HEK293T (cell line): ENCODE measurements around the gene STPG1.

Experiments used
- CTCF ChIA-PET: fragments of 350-600 bp; formaldehyde crosslinking; extraction: SDS; loops from one replicate; lab custom pipeline; 2021; ENCODE audit warnings: antibody characterized with exemption, inconsistent platforms; lab: Yijun Ruan, JAX
- POLR2A ChIA-PET: fragments of 350-600 bp; formaldehyde crosslinking; extraction: SDS; loops from one replicate; lab custom pipeline; 2020; ENCODE audit warnings: antibody characterized with exemption, inconsistent platforms; lab: Yijun Ruan, JAX
- DNase-seq: peaks from one replicate; pipeline ENCODE4 v3.0.0; 2012; ENCODE audit warnings: mixed read lengths; ENCODE audit errors: extremely low spot score
- ARNT ChIP-seq: fragments of 450-650 bp; IDR thresholded peaks from 2 replicates; pipeline ENCODE4 v1.6.1; 2017; ENCODE audit warnings: mild to moderate bottlenecking
- BHLHE40 ChIP-seq: fragments of 450-650 bp; IDR thresholded peaks from 2 replicates; pipeline ENCODE4 v1.6.1; 2016; ENCODE audit warnings: mild to moderate bottlenecking, moderate library complexity, borderline replicate concordance
- CTBP1 ChIP-seq: fragments of 450-650 bp; IDR thresholded peaks from 2 replicates; pipeline ENCODE4 v1.6.1; 2016; ENCODE audit warnings: borderline replicate concordance
- ELF4 ChIP-seq: fragments of 450-650 bp; IDR thresholded peaks from 2 replicates; pipeline ENCODE4 v1.6.1; 2017; ENCODE audit warnings: antibody characterized with exemption
- FOXA1 ChIP-seq: fragments of 450-650 bp; IDR thresholded peaks from 2 replicates; pipeline ENCODE4 v1.6.1; 2016; ENCODE audit warnings: mild to moderate bottlenecking
- FOXK2 ChIP-seq: fragments of 450-650 bp; IDR thresholded peaks from 2 replicates; pipeline ENCODE4 v1.6.1; 2016; ENCODE audit warnings: mild to moderate bottlenecking
- FOXM1 ChIP-seq: fragments of 450-650 bp; IDR thresholded peaks from 2 replicates; pipeline ENCODE4 v1.6.1; 2017; ENCODE audit warnings: mild to moderate bottlenecking, borderline replicate concordance
- HDGF ChIP-seq: fragments of 450-650 bp; IDR thresholded peaks from 2 replicates; pipeline ENCODE4 v1.6.1; 2017; ENCODE audit warnings: antibody characterized with exemption, borderline replicate concordance
- L3MBTL2 ChIP-seq: fragments of 450-650 bp; conservative IDR thresholded peaks from 2 replicates; pipeline ENCODE4 v1.6.1; 2016; ENCODE audit warnings: mild to moderate bottlenecking
- LEF1 ChIP-seq: fragments of 450-650 bp; IDR thresholded peaks from 2 replicates; pipeline ENCODE4 v1.6.1; 2017; ENCODE audit warnings: mild to moderate bottlenecking, borderline replicate concordance
- NFRKB ChIP-seq: fragments of 450-650 bp; IDR thresholded peaks from 2 replicates; pipeline ENCODE4 v1.6.1; 2016; ENCODE audit warnings: mild to moderate bottlenecking, moderate library complexity
- PKNOX1 ChIP-seq: fragments of 450-650 bp; IDR thresholded peaks from 2 replicates; pipeline ENCODE4 v1.6.1; 2016
- SP1 ChIP-seq: fragments of 450-650 bp; IDR thresholded peaks from 2 replicates; pipeline ENCODE4 v1.6.1; 2017
- SUZ12 ChIP-seq: fragments of 450-650 bp; IDR thresholded peaks from 2 replicates; pipeline ENCODE4 v1.6.1; 2016; ENCODE audit warnings: mild to moderate bottlenecking
- TARDBP ChIP-seq: fragments of 450-650 bp; IDR thresholded peaks from 2 replicates; pipeline ENCODE4 v1.6.1; 2016
- ZNF384 ChIP-seq: fragments of 450-650 bp; IDR thresholded peaks from 2 replicates; pipeline ENCODE4 v1.6.1; 2016

STPG1 gene

GRCh38 chr1:24364975-24365678, 48.5 kb downstream of the STPG1 start:
- no peak for DNase-seq
- ChIA-PET CTCF (interaction anchor here (1.1 kb wide), 1 partner anchor 27 kb away, joined by 3 read pairs; no protein-coding TSS in a partner anchor), POLR2A (no interaction called here)
- no peak for TF ChIP-seq SUZ12

- POLR2A ChIA-PET = no interaction called here
- no peak for TF ChIP-seq ZNF384
- TF ChIP-seq SUZ12 = no peak
- no peak for DNase-seq
- CTCF ChIA-PET = interaction anchor here (1.1 kb wide), 1 partner anchor 28 kb away, joined by 3 read pairs; no protein-coding TSS in a partner anchor
Measured at GRCh38 chr1:24364605-24364974, 49.0 kb downstream of the STPG1 start.

DNA sequence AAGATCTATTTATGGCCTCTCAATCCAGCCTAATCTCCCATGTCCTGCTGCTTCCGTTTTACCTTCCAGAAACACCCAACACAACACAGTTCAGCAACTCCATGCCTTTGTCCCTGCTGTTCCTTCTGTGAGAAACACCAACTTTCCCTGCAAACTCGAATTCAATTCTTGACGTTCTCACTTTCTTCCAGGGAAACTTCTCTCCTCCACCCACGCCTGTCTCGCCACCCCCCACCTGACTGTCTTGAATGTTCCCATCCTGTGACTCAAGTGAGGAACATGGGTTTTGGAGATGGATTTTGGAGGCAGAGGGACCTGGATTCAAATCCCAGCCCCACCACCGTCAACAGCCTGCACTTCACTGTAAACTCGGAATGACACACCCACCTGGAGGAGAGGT, 49.6 kb downstream of the STPG1 start:
- TF ChIP-seq CTBP1 = no peak
- TF ChIP-seq L3MBTL2 = no peak
- no peak for TF ChIP-seq ZNF384
- TF ChIP-seq FOXM1 = no peak
- no peak for TF ChIP-seq FOXA1
- TF ChIP-seq HDGF = no peak
- no peak for TF ChIP-seq SP1
- TF ChIP-seq ELF4 = no peak
- no peak for TF ChIP-seq ARNT
- no peak for TF ChIP-seq PKNOX1
- no peak for TF ChIP-seq SUZ12
- no peak for TF ChIP-seq TARDBP
- no peak for TF ChIP-seq BHLHE40
- no peak for TF ChIP-seq FOXK2
- no peak for TF ChIP-seq LEF1
- no peak for TF ChIP-seq NFRKB
- CTCF ChIA-PET = no interaction called here
- no peak for DNase-seq

DNA sequence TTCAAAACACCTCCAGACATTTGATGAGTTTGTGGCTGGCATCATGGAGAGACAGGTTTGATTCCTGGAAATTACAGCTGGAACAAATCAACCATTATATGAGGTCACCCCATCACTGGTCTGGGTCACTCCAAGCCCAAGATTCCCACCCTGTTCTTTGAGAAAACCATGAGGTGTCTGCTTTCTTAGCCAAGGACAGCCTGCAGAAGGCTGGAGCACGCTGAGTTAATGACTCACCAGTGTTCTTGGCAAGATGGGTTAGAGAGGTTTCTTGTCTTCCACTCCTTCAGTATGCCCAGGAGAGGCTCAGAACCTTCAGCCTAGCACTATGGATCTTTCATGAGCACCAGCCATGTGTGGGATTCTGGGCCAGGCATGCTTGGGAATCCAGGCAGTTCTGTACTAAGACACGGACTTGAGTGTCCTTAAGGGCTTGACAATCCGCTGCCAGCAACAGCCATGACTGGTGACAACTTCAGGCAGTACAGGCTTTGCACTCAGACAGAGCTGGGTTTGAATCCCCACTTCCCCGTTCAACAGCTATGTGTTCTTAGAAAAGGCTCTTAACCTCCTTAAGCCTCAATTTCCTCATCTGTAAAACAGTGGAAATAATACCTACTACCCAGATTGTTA, 50.5 kb downstream of the STPG1 start:
- ChIA-PET POLR2A (no interaction called here), CTCF (no interaction called here)
- TF ChIP-seq FOXM1 = no peak
- no peak for TF ChIP-seq PKNOX1
- TF ChIP-seq HDGF = no peak
- no peak for TF ChIP-seq NFRKB
- TF ChIP-seq FOXA1 = no peak
- TF ChIP-seq FOXK2 = no peak
- TF ChIP-seq ARNT = no peak
- no peak for TF ChIP-seq TARDBP
- no peak for TF ChIP-seq LEF1
- TF ChIP-seq L3MBTL2 = no peak
- no peak for TF ChIP-seq BHLHE40
- TF ChIP-seq ZNF384 = no peak
- TF ChIP-seq ELF4 = no peak
- no peak for TF ChIP-seq SP1
- TF ChIP-seq SUZ12 = no peak
- no peak for TF ChIP-seq CTBP1
- no peak for DNase-seq

More for the DNA sequence above, 49.6 kb downstream of the STPG1 start:
- POLR2A ChIA-PET = no interaction called here

- ChIA-PET POLR2A (no interaction called here), CTCF (no interaction called here)
- DNase-seq = no peak
- TF ChIP-seq BHLHE40 = no peak
- no peak for TF ChIP-seq FOXM1
- no peak for TF ChIP-seq NFRKB
- TF ChIP-seq FOXK2 = no peak
- TF ChIP-seq ZNF384 = no peak
- no peak for TF ChIP-seq PKNOX1
- no peak for TF ChIP-seq LEF1
- no peak for TF ChIP-seq ARNT
- TF ChIP-seq L3MBTL2 = no peak
- no peak for TF ChIP-seq ELF4
- TF ChIP-seq TARDBP = no peak
- TF ChIP-seq SUZ12 = no peak
- no peak for TF ChIP-seq HDGF
- no peak for TF ChIP-seq FOXA1
- TF ChIP-seq SP1 = no peak
- TF ChIP-seq CTBP1 = no peak
Measured at GRCh38 chr1:24362396-24362795, 51.2 kb downstream of the STPG1 start.

GRCh38 chr1:24361811-24362210, 51.8 kb downstream of the STPG1 start:
- TF ChIP-seq ARNT (no peak), CTBP1 (no peak), FOXM1 (no peak), ELF4 (no peak), HDGF (no peak), PKNOX1 (no peak), BHLHE40 (no peak), L3MBTL2 (no peak), NFRKB (no peak), ZNF384 (no peak), SP1 (no peak), FOXA1 (no peak), SUZ12 (no peak)
- ChIA-PET POLR2A (no interaction called here), CTCF (no interaction called here)
- no peak for DNase-seq
